Measurements from ENCODE around the gene RDM1.

RDM1 gene

GRCh38 chr17:35917519-35918213 is 12.9 kb downstream of the RDM1 start:
- H4K20me1 ChIP-seq (ENCODE audit: insufficient read depth, low read length) = no peaks in the 10 kb centered on the region
- H3K9ac ChIP-seq (ENCODE audit: low read length) = no peak overlapping the region
- no peak overlapping the region for H3K4me2 ChIP-seq (ENCODE audit: low read length)
- H3K27ac ChIP-seq (ENCODE audit: low read length) = no peak overlapping the region
- H3K9me3 ChIP-seq (ENCODE audit: insufficient read depth, low read length) = no peaks in the 10 kb centered on the region
- TF ChIP-seq CTCF (IDR thresholded peaks at IDR 0.05; ENCODE audit: low read depth, low read length) (no peak), EZH2phosphoT487 (IDR thresholded peaks at IDR 0.05; ENCODE audit: low read depth) (no peak)
- H3K79me2 ChIP-seq (ENCODE audit: low read length) = no peaks in the 10 kb centered on the region
- no peaks in the 10 kb centered on the region for H3K4me1 ChIP-seq (ENCODE audit: low read length)
- H3K36me3 ChIP-seq (replicated peaks; ENCODE audit: low read depth, low read length) = peaks cover 23% of the 10 kb centered on the region
- H3K4me3 ChIP-seq (ENCODE audit: low read length) = no peak overlapping the region
- H2AFZ ChIP-seq (ENCODE audit: low read depth, low read length) = no peak overlapping the region
- no peaks in the 10 kb centered on the region for H3K27me3 ChIP-seq (ENCODE audit: low read depth, low read length)

GRCh38 chr17:35915153-35915964 is 15.2 kb downstream of the RDM1 start:
- no peak overlapping the region for H3K9ac ChIP-seq (ENCODE audit: low read length)
- H3K27me3 ChIP-seq (ENCODE audit: low read depth, low read length) = no peaks in the 10 kb centered on the region
- no peak overlapping the region for H2AFZ ChIP-seq (ENCODE audit: low read depth, low read length)
- no peak overlapping the region for H3K27ac ChIP-seq (ENCODE audit: low read length)
- no peaks in the 10 kb centered on the region for H3K79me2 ChIP-seq (ENCODE audit: low read length)
- no peaks in the 10 kb centered on the region for H4K20me1 ChIP-seq (ENCODE audit: insufficient read depth, low read length)
- no peak for TF ChIP-seq CTCF (IDR thresholded peaks at IDR 0.05; ENCODE audit: low read depth, low read length)
- no peak for TF ChIP-seq EZH2phosphoT487 (IDR thresholded peaks at IDR 0.05; ENCODE audit: low read depth)
- H3K36me3 ChIP-seq (replicated peaks; ENCODE audit: low read depth, low read length) = peaks cover 9% of the 10 kb centered on the region
- H3K4me1 ChIP-seq (ENCODE audit: low read length) = no peaks in the 10 kb centered on the region
- no peak overlapping the region for H3K4me2 ChIP-seq (ENCODE audit: low read length)
- no peaks in the 10 kb centered on the region for H3K9me3 ChIP-seq (ENCODE audit: insufficient read depth, low read length)
- no peak overlapping the region for H3K4me3 ChIP-seq (ENCODE audit: low read length)

GRCh38 chr17:35914354-35914753 is 16.2 kb downstream of the RDM1 start:
- H3K79me2 ChIP-seq (ENCODE audit: low read length) = no peaks in the 10 kb centered on the region
- H3K4me2 ChIP-seq (ENCODE audit: low read length) = no peak overlapping the region
- no peak overlapping the region for H3K27ac ChIP-seq (ENCODE audit: low read length)
- no peak overlapping the region for H3K4me3 ChIP-seq (ENCODE audit: low read length)
- H2AFZ ChIP-seq (ENCODE audit: low read depth, low read length) = no peak overlapping the region
- no peaks in the 10 kb centered on the region for H3K27me3 ChIP-seq (ENCODE audit: low read depth, low read length)
- no peaks in the 10 kb centered on the region for H3K9me3 ChIP-seq (ENCODE audit: insufficient read depth, low read length)
- H3K9ac ChIP-seq (ENCODE audit: low read length) = no peak overlapping the region
- H3K4me1 ChIP-seq (ENCODE audit: low read length) = no peaks in the 10 kb centered on the region
- H3K36me3 ChIP-seq (replicated peaks; ENCODE audit: low read depth, low read length) = peaks cover 3% of the 10 kb centered on the region
- TF ChIP-seq CTCF (IDR thresholded peaks at IDR 0.05; ENCODE audit: low read depth, low read length) (no peak), EZH2phosphoT487 (IDR thresholded peaks at IDR 0.05; ENCODE audit: low read depth) (no peak)
- H4K20me1 ChIP-seq (ENCODE audit: insufficient read depth, low read length) = no peaks in the 10 kb centered on the region

- Histone ChIP-seq H3K36me3 (replicated peaks; ENCODE audit: low read depth, low read length) (no peaks in the 10 kb centered on the region), H3K9me3 (ENCODE audit: insufficient read depth, low read length) (no peaks in the 10 kb centered on the region)
Measured at GRCh38 chr17:35913609-35914008, 17.0 kb downstream of the RDM1 start.

More at GRCh38 chr17:35913609-35914008, 17.0 kb downstream of the RDM1 start:
- Histone ChIP-seq H4K20me1 (ENCODE audit: insufficient read depth, low read length) (no peaks in the 10 kb centered on the region), H3K4me2 (ENCODE audit: low read length) (no peak overlapping the region), H2AFZ (ENCODE audit: low read depth, low read length) (no peak overlapping the region), H3K4me3 (ENCODE audit: low read length) (no peak overlapping the region), H3K79me2 (ENCODE audit: low read length) (no peaks in the 10 kb centered on the region), H3K27me3 (ENCODE audit: low read depth, low read length) (no peaks in the 10 kb centered on the region), H3K9ac (ENCODE audit: low read length) (no peak overlapping the region), H3K4me1 (ENCODE audit: low read length) (no peaks in the 10 kb centered on the region), H3K27ac (ENCODE audit: low read length) (no peak overlapping the region)
- TF ChIP-seq EZH2phosphoT487 (IDR thresholded peaks at IDR 0.05; ENCODE audit: low read depth) = no peak
- no peak for TF ChIP-seq CTCF (IDR thresholded peaks at IDR 0.05; ENCODE audit: low read depth, low read length)
